ENCODE measurements around the gene PATE4. TPM values are rescaled to one million over a fixed set of nuclear protein-coding genes. Genes with fewer than 3 reads are reported as not detected.

The PATE4 gene
- total and polyA plus RNA-seq, 7 donors, result not detected

DNA sequence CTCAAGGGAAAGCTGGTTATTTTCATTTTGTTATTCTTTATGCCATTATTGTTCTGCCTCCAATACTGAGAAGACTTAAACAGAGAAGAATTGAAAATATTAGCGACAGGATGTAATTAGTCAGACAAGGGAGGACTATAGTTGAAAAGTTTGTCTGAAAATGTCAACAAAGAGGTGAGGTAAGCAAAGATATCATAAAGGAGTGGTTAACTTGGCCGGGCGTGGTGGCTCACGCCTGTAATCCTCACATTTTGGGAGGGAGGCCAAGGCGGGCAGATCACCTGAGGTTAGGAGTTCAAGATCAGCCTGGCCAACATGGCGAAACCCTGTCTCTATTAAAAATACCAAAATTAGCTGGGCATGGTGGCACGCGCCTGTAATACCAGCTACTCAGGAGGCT is 50.3 kb downstream of the PATE4 start:
- H3K4me3 ChIP-seq, result no peak overlapping the region
- TF ChIP-seq POLR2AphosphoS5 (IDR thresholded peaks at IDR 0.05), result no peak
- TF ChIP-seq, protein P1, sequence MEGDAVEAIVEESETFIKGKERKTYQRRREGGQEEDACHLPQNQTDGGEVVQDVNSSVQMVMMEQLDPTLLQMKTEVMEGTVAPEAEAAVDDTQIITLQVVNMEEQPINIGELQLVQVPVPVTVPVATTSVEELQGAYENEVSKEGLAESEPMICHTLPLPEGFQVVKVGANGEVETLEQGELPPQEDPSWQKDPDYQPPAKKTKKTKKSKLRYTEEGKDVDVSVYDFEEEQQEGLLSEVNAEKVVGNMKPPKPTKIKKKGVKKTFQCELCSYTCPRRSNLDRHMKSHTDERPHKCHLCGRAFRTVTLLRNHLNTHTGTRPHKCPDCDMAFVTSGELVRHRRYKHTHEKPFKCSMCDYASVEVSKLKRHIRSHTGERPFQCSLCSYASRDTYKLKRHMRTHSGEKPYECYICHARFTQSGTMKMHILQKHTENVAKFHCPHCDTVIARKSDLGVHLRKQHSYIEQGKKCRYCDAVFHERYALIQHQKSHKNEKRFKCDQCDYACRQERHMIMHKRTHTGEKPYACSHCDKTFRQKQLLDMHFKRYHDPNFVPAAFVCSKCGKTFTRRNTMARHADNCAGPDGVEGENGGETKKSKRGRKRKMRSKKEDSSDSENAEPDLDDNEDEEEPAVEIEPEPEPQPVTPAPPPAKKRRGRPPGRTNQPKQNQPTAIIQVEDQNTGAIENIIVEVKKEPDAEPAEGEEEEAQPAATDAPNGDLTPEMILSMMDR (IDR thresholded peaks at IDR 0.05), result no peak
- no peak for TF ChIP-seq EP300 (IDR thresholded peaks at IDR 0.05)
- WGBS, 2 donors, result 40 to 81% methylated on average over 8 of the region's 8 CpGs
- no peaks in the 10 kb centered on the region for H3K36me3 ChIP-seq
- no peaks in the 10 kb centered on the region for H3K27me3 ChIP-seq
- H3K4me1 ChIP-seq, result peaks cover 0 to 12% (median 5%) of the 10 kb centered on the region in 4 donors
- DNase-seq, result no peak
- H3K9me3 ChIP-seq, result no peaks in the 10 kb centered on the region
- intact Hi-C loops (cut with DNase I), result no loop called here
- H3K27ac ChIP-seq, result no peak overlapping the region

DNA sequence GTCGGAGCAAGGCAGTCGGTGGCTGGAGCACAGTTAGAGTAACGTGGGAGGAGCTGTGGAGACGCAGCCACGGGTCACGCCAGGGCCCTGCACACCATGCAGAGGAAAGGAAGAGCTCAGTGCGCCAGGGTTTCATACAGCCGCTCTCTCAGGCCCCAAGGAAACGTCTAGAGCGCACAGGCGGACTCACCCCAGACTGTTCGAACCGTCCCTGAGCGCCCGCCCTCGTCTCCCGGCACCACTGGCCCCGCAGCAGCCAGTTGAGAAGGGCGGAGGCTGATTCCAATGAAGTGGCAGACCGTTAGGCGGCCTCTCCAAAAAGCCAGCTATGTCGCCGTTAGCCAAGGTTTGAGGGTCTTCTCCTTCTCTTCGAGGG is 53.9 kb downstream of the PATE4 start:
- peak overlapping the region; percentile 59 to 88 (median 70) for H3K4me3 ChIP-seq
- H3K27me3 ChIP-seq, result no peaks in the 10 kb centered on the region
- H3K36me3 ChIP-seq, result no peaks in the 10 kb centered on the region
- peaks cover 0 to 13% (median 5%) of the 10 kb centered on the region in 4 donors for H3K4me1 ChIP-seq
- 40 to 70% methylated on average over 24 of the region's 24 CpGs for WGBS, 2 donors
- H3K27ac ChIP-seq, result peak overlapping the region; percentile 93 to 99 (median 96)
- peak; percentile 74 for DNase-seq
- intact Hi-C loops (cut with DNase I), result loop anchor here (5.0 kb wide), 1 partner anchor 260 kb away; the partner anchor contains the start of gene CHEK1
- no peaks in the 10 kb centered on the region for H3K9me3 ChIP-seq
- TF ChIP-seq POLR2A (IDR thresholded peaks at IDR 0.05), result no peak

DNA sequence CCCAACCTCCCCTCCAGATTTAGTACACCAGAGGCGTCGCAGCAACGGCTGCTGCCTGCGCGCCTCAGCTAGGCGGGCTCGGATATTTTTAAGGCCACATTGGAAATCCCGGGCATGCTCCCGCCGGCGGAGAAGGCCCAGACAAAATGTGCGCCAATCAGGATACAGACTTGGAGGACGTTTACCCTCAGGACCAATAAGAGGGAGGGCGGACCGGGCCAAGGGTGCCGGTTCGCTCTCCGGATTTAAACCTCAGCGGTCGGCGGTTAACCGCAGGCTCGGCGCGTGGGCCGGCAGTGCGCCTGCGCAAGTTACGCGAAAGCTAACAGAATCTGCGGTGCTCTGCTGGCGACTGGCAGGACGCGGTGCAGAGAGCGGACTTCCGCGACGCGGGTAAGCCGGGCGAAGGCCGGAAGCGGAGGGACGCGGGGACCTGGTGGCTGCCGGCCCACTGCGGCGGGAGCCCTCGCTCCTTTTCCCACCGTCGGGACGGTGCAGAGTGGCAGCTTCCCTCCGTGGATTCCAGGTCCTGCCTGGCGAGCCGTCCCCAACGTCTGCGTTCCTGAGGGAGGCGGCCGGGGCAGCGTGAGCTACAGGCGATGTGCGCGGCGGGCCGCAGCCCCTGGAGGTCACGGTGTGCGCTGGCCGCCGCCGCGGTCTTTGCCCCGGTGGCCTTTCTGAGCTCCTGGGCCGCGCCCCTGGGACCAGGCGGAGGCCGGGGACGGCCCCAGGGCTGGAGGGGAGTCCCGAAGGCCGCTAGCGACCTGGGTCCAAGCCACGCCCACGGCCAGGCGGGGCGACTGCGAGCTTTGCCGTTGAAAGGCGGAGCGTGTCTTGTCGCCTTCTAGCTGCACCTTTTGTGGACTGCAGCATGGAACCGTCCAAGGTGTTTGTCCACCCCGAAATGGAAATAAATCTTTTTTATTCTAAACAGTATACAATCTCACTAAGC is 54.5 kb downstream of the PATE4 start, which contains the start of gene HYLS1:
Gene HYLS1 (plus strand): TSS at position 296 of the 952 bp plus-strand sequence. CDS start 11,701 bp downstream, outside the sequence.
- intact Hi-C loops (cut with DNase I), result loop anchor here (5.0 kb wide), 1 partner anchor 260 kb away; the partner anchor contains the start of gene CHEK1
- Histone ChIP-seq H3K4me1 (peaks cover 0 to 13% (median 5%) of the 10 kb centered on the region in 4 donors), H3K36me3 (peaks cover 0 to 2% (median 0%) of the 10 kb centered on the region in 4 donors), H3K27ac (peak within 1 kb of the TSS; percentile 93 to 99 (median 96)), H3K9me3 (no peaks in the 10 kb centered on the region), H3K4me3 (peak within 1 kb of the TSS; percentile 59 to 88 (median 70)), H3K27me3 (no peaks in the 10 kb centered on the region)
- TF ChIP-seq EP300 (IDR thresholded peaks at IDR 0.05), result peak in 1 of 4 donors; percentile 24
- TF ChIP-seq, protein P1 (IDR thresholded peaks at IDR 0.05), result peak in 1 of 4 experiments; percentile 19
- peak; percentile 85 to 95 (median 90) for TF ChIP-seq POLR2AphosphoS5 (IDR thresholded peaks at IDR 0.05)
- TF ChIP-seq POLR2A (IDR thresholded peaks at IDR 0.05), result peak; percentile 30 to 48
- WGBS, 2 donors, result 1 to 4% methylated on average over 91 of the region's 91 CpGs
- DNase-seq, result peak; percentile 98

Other genes starting within 250 kb of the PATE4 start
- gene STT3A, start 240.5 kb upstream of the PATE4 start, total RNA-seq, result 10 to 100 TPM; 34.8 to 60.3 (median 52.9) TPM
- 10 to 100 TPM; 10.8 to 62.7 (median 20.3) TPM for gene STT3A, start 240.5 kb upstream of the PATE4 start, polyA plus RNA-seq
- 10 to 100 TPM in 1 of 4 donors, 1 to 10 TPM in 3; 2.5 to 12.9 (median 7.2) TPM for gene CHEK1, start 208.2 kb upstream of the PATE4 start, total RNA-seq
- gene CHEK1, start 208.2 kb upstream of the PATE4 start, polyA plus RNA-seq, result 10 to 100 TPM in 1 of 3 donors, 1 to 10 TPM in 2; 4.4 to 18.6 (median 8.4) TPM
- not detected for gene ACRV1, start 152.5 kb upstream of the PATE4 start, total RNA-seq
- not detected for gene ACRV1, start 152.5 kb upstream of the PATE4 start, polyA plus RNA-seq
- gene PATE1, start 87.0 kb upstream of the PATE4 start, total RNA-seq, result not detected
- gene PATE1, start 87.0 kb upstream of the PATE4 start, polyA plus RNA-seq, result not detected
- under 1 TPM in 1 of 4 donors, not detected in 3; 0.68 TPM for gene PATE2, start 54.5 kb upstream of the PATE4 start, total RNA-seq
- not detected for gene PATE2, start 54.5 kb upstream of the PATE4 start, polyA plus RNA-seq
- gene PATE3, start 45.2 kb upstream of the PATE4 start, total RNA-seq, result not detected
- gene PATE3, start 45.2 kb upstream of the PATE4 start, polyA plus RNA-seq, result not detected
- 1 to 10 TPM; 6.1 to 8.7 (median 6.9) TPM for gene HYLS1, start 54.4 kb downstream of the PATE4 start, total RNA-seq
- gene HYLS1, start 54.4 kb downstream of the PATE4 start, polyA plus RNA-seq, result 1 to 10 TPM; 3.0 to 4.6 (median 3.6) TPM
- 10 to 100 TPM in 3 of 4 donors, 1 to 10 TPM in 1; 6.4 to 21.6 (median 11.9) TPM for gene PUS3, start 69.9 kb downstream of the PATE4 start, total RNA-seq
- 1 to 10 TPM; 7.6 to 9.2 (median 7.8) TPM for gene PUS3, start 69.9 kb downstream of the PATE4 start, polyA plus RNA-seq
- 1 to 10 TPM in 1 of 4 donors, under 1 TPM in 3; 0.14 to 1.7 (median 0.44) TPM for gene DDX25, start 71.2 kb downstream of the PATE4 start, total RNA-seq
- gene DDX25, start 71.2 kb downstream of the PATE4 start, polyA plus RNA-seq, result under 1 TPM in 2 of 3 donors, not detected in 1; 0.23 to 0.60 TPM
- gene VSIG10L2, start 112.7 kb downstream of the PATE4 start, total RNA-seq, result under 1 TPM in 1 of 4 donors, not detected in 3; 0.68 TPM
- not detected for gene VSIG10L2, start 112.7 kb downstream of the PATE4 start, polyA plus RNA-seq
- gene CDON, start 229.6 kb downstream of the PATE4 start, total RNA-seq, result 10 to 100 TPM; 48.9 to 88.1 (median 66.3) TPM
- 1 to 10 TPM in 1 of 3 donors, under 1 TPM in 2; under 0.01 to 3.4 (median 0.60) TPM for gene CDON, start 229.6 kb downstream of the PATE4 start, polyA plus RNA-seq